Esophagus muscularis mucosa (tissue), 4 donors: ENCODE results near the gene RIPPLY2. TPM values are rescaled to one million over a fixed set of nuclear protein-coding genes. Genes with fewer than 3 reads are reported as not detected.
"Not testable (repeated sequence)": the region's sequence is repeated elsewhere in the genome, so short reads cannot be mapped to it uniquely, and the experiment has no call there.

Experiments
- DNase-seq: peaks from one replicate; pipeline ENCODE4 v3.0.0-alpha.2; 2017; ENCODE audit errors: extremely low spot score
- H3K27ac ChIP-seq, 4 donors: fragments of 200-600 bp; sonication (generic); replicated peaks in 1 of 4; 1 replicate in 3 of 4; 2 replicates in 1 of 4; pipeline ENCODE4 v1.5.1; 2016 to 2019; ENCODE audit warnings: mild to moderate bottlenecking in 1 of 4
- H3K27me3 ChIP-seq, 4 donors: fragments of 200-600 bp; sonication (generic); one replicate each; pipeline versions ENCODE4 v1.5.1 to v1.6.0; 2016 to 2019
- H3K36me3 ChIP-seq, 4 donors: fragments of 200-600 bp; sonication (generic); one replicate each; pipeline ENCODE4 v1.5.1; 2016 to 2019
- H3K4me1 ChIP-seq, 4 donors: fragments of 200-600 bp; sonication (generic); one replicate each; pipeline ENCODE4 v1.5.1; 2016 to 2019
- H3K4me3 ChIP-seq, 4 donors: fragments of 200-600 bp; sonication (generic); 1 replicate in 2 of 4; 2 replicates in 2 of 4; pipeline ENCODE4 v1.5.1; 2016 to 2019; ENCODE audit warnings: mild to moderate bottlenecking in 4 of 4, moderate library complexity in 1 of 4
- H3K9me3 ChIP-seq, 4 donors: fragments of 200-600 bp; sonication (generic); 1 replicate in 3 of 4; 2 replicates in 1 of 4; pipeline ENCODE4 v1.5.1; 2016 to 2019
- CTCF ChIP-seq, 3 experiments: fragments of 200-600 bp in 2 of 3; fragments of 450-650 bp in 1 of 3; sonication (generic) in 2 of 3; IDR thresholded peaks; one replicate each; pipeline ENCODE4 v1.5.1; 2017 to 2019; ENCODE audit warnings: antibody characterized with exemption in 3 of 3, mild to moderate bottlenecking in 2 of 3, moderate library complexity in 1 of 3
- EP300 ChIP-seq: sonication (generic); formaldehyde crosslinking; IDR thresholded peaks from one replicate; pipeline ENCODE4 v1.6.1; 2017; ENCODE audit warnings: antibody characterized with exemption
- POLR2A ChIP-seq: fragments of 450-650 bp; IDR thresholded peaks from one replicate; pipeline ENCODE4 v1.6.1; 2017; ENCODE audit warnings: antibody characterized with exemption, moderate library complexity, mild to moderate bottlenecking, low read depth
- POLR2AphosphoS5 ChIP-seq, 2 donors: sonication (generic); formaldehyde crosslinking; IDR thresholded peaks; one replicate each; pipeline ENCODE4 v1.6.1; 2017; ENCODE audit warnings: antibody characterized with exemption in 2 of 2
- WGBS: methylation state at CpG from one replicate; pipeline ENCODE4 v1.1.5; 2018; 5-methylcytosine and 5-hydroxymethylcytosine counted together
- intact Hi-C: fragments of 100-400 bp; cut with DNase I; formaldehyde crosslinking; loops from one replicate; pipeline ENCODE4 v1.15.1; 2023
- total RNA-seq, 4 donors: library from RNA; depleted of rRNA; stranded (reverse); fragments of >200 nt; gene quantifications; one replicate each; pipeline versions ENCODE4 v1.1.0 to v1.2.1, GENCODE V29; 2016

Gene RIPPLY2
- total RNA-seq, 4 donors from 2014 or later, result not detected

GRCh38 chr6:83890520-83890919 is 37.4 kb downstream of the RIPPLY2 start:
- Histone ChIP-seq H3K4me1 (peaks cover 0 to 5% (median 3%) of the 10 kb centered on the region in 4 donors), H3K36me3 (no peaks in the 10 kb centered on the region), H3K27ac (no peak overlapping the region), H3K9me3 (no peaks in the 10 kb centered on the region), H3K27me3 (no peaks in the 10 kb centered on the region), H3K4me3 (no peak overlapping the region)
- 91% methylated on average over 4 of the region's 4 CpGs for WGBS
- TF ChIP-seq POLR2AphosphoS5 (IDR thresholded peaks at IDR 0.05) (no peak), POLR2A (no peak), CTCF (IDR thresholded peaks at IDR 0.05) (no peak), EP300 (no peak)
- DNase-seq, result no peak
- intact Hi-C loops, result no loop called here

GRCh38 chr6:83891586-83891985 is 38.4 kb downstream of the RIPPLY2 start:
- H3K9me3 ChIP-seq, result no peaks in the 10 kb centered on the region
- intact Hi-C loops, result no loop called here
- no peaks in the 10 kb centered on the region for H3K36me3 ChIP-seq
- H3K4me1 ChIP-seq, result peaks cover 0 to 5% (median 3%) of the 10 kb centered on the region in 4 donors
- H3K27ac ChIP-seq, result no peak overlapping the region
- H3K27me3 ChIP-seq, result no peaks in the 10 kb centered on the region
- WGBS, result 93% methylated on average over 4 of the region's 4 CpGs
- H3K4me3 ChIP-seq, result no peak overlapping the region
- no peak for DNase-seq
- TF ChIP-seq POLR2AphosphoS5 (IDR thresholded peaks at IDR 0.05) (no peak), CTCF (IDR thresholded peaks at IDR 0.05) (no peak), POLR2A (no peak), EP300 (no peak)

- Histone ChIP-seq H3K4me3 (no peak overlapping the region), H3K9me3 (no peaks in the 10 kb centered on the region)
- intact Hi-C loops, result no loop called here
Measured at GRCh38 chr6:83893024-83893423, 39.9 kb downstream of the RIPPLY2 start.

GRCh38 chr6:83897094-83897493 is 43.9 kb downstream of the RIPPLY2 start:
- H3K4me1 ChIP-seq, H3K27ac ChIP-seq, H3K27me3 ChIP-seq, DNase-seq, H3K36me3 ChIP-seq, intact Hi-C loops, H3K9me3 ChIP-seq, H3K4me3 ChIP-seq: not testable (repeated sequence)
- 100% methylated on average over 1 of the region's 2 CpGs for WGBS

More at GRCh38 chr6:83893024-83893423, 39.9 kb downstream of the RIPPLY2 start:
- Histone ChIP-seq H3K36me3 (no peaks in the 10 kb centered on the region), H3K27me3 (no peaks in the 10 kb centered on the region), H3K27ac (no peak overlapping the region), H3K4me1 (peaks cover 0 to 5% (median 3%) of the 10 kb centered on the region in 4 donors)
- TF ChIP-seq POLR2A, result no peak
- no peak for TF ChIP-seq CTCF (IDR thresholded peaks at IDR 0.05)
- TF ChIP-seq POLR2AphosphoS5 (IDR thresholded peaks at IDR 0.05), result no peak
- no peak for TF ChIP-seq EP300
- 89% methylated on average over 1 of the region's 1 CpG for WGBS
- DNase-seq, result no peak

GRCh38 chr6:83901624-83902023 is 48.5 kb downstream of the RIPPLY2 start:
- peaks cover 0 to 8% (median 0%) of the 10 kb centered on the region in 4 donors for H3K4me1 ChIP-seq
- DNase-seq, result no peak
- peaks cover 0 to 6% (median 0%) of the 10 kb centered on the region in 4 donors for H3K9me3 ChIP-seq
- intact Hi-C loops, result no loop called here
- H3K4me3 ChIP-seq, result no peak overlapping the region
- H3K36me3 ChIP-seq, result no peaks in the 10 kb centered on the region
- TF ChIP-seq POLR2AphosphoS5 (IDR thresholded peaks at IDR 0.05) (no peak), CTCF (IDR thresholded peaks at IDR 0.05) (no peak), EP300 (no peak), POLR2A (no peak)
- H3K27me3 ChIP-seq, result no peaks in the 10 kb centered on the region
- H3K27ac ChIP-seq, result no peak overlapping the region
- WGBS, result 91% methylated on average over 1 of the region's 1 CpG
